Measurements from ENCODE around the gene CCNB1IP1.
A peak's percentile ranks its signal among the peaks of the same experiment; 100 is the strongest.

CCNB1IP1 gene

DNA sequence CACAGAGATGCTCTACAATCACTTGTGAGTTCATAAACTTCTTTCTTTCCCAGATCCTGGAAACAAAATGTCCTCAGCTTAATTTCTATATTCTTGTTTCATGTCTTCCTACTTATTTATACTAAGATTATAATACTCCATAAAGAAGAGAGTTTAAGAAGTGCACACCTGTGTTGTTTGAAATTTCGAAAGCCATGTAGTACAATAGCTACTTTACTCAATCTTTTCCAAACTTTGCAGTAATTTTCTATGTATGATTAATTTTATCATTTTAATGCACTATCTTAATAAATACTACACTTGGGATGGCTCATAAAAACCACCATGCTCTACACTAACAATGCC lies 27.0 kb downstream of the CCNB1IP1 start:
- TF ChIP-seq FOXM1 (IDR thresholded peaks at IDR 0.05; ENCODE audit: borderline replicate concordance, low read depth) (no peak), YY1 (IDR thresholded peaks at IDR 0.05; ENCODE audit: low read depth) (no peak), RAD21 (IDR thresholded peaks at IDR 0.05; ENCODE audit: low read depth) (no peak), MAX (IDR thresholded peaks at IDR 0.05) (no peak)

DNA sequence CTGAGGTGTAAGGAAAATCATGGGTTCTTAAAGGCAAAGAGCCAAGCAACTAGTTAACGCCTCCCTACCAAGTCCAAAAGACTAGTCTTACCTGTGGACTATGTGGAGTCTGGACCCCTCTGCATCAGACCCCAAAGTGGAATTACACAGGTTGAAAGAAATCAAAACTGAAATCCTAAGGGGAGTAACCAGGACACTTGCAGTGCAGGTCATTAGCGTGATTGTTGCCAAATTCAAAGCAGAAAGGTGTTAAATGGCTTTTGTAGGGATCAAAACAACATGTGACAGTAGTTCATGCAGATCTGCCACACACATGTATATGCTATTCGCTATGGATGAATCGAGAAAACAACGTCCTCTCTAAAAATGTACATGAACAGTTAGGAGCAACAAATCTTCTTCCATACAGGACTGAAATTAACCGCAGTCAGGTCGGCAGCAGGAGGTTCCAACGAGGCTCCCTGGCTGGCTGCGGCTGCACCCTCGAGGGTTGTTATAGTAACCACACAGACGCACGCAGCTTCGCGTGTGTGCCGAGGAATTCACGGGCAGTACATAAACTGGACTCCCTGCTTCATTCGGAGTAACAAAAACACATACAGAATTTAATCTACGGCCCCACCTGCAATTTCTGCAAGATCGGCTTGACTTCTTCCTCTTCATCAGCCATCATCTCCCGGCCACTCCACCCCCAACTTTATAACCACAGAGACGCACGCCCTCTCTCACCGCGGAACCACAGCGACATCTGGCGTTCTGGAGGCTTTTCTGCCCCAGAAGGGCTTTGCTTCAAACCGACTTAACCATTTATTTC lies 27.6 kb downstream of the CCNB1IP1 start, which contains the start of gene TTC5:
Gene TTC5 (minus strand): TSS at position 687 of the 814 bp plus-strand sequence. CDS start 14 bp downstream, at position 673.
- TF ChIP-seq YY1 (IDR thresholded peaks at IDR 0.05; ENCODE audit: low read depth) (peak; percentile 87), MAX (IDR thresholded peaks at IDR 0.05) (peak; percentile 67), TCF12 (IDR thresholded peaks at IDR 0.05; ENCODE audit: low read depth) (peak; percentile 59; the same call in 1 of the 2 replicates), CREB1 (IDR thresholded peaks at IDR 0.05; ENCODE audit: low read depth) (no peak), RAD21 (IDR thresholded peaks at IDR 0.05; ENCODE audit: low read depth) (peak; percentile 34; the same call in 1 of the 2 replicates), EP300 (IDR thresholded peaks at IDR 0.05; ENCODE audit: borderline replicate concordance) (no peak), TAF1 (IDR thresholded peaks at IDR 0.05; ENCODE audit: low read depth) (peak; percentile 68; the same call in 1 of the 2 replicates), FOXM1 (IDR thresholded peaks at IDR 0.05; ENCODE audit: borderline replicate concordance, low read depth) (no peak), TEAD4 (IDR thresholded peaks at IDR 0.05) (peak; percentile 31; the same call in 1 of the 2 replicates)
- TF ChIP-seq, protein P1, sequence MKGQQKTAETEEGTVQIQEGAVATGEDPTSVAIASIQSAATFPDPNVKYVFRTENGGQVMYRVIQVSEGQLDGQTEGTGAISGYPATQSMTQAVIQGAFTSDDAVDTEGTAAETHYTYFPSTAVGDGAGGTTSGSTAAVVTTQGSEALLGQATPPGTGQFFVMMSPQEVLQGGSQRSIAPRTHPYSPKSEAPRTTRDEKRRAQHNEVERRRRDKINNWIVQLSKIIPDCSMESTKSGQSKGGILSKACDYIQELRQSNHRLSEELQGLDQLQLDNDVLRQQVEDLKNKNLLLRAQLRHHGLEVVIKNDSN (IDR thresholded peaks at IDR 0.05), result no peak

DNA sequence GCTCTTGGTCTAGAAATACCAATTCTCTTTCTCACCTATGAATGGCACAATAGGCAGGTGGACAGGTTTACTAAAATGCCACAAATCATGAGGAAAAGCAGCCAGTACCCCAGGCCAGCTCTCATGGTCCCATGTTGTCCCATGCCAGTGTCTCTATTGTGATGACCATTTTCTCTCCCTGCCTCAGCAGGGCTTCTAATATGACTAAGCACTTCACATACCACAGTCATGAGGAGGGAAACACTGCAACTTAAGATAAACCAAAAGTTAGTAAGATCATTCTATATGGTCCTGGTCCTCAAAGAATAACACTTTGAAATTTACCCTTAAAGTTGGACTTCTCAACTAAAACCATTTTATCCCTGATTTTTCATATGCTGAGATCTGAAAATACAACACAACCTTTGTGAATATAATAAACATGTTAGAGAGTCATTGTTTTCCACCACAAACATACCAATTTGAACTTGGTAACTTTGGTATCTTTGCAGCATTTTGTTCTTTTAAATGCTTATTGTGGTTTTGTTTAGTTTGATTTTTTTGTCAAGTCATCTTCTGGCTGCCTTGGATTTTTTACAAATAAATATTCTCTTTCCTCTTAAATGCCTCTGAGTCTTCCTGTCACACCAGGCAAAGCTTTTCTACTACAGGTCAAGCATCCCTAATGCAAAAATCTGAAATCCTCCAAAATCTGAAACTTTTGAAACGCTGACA lies 30.9 kb downstream of the CCNB1IP1 start:
- TF ChIP-seq CREB1 (IDR thresholded peaks at IDR 0.05; ENCODE audit: low read depth) (no peak), TCF12 (IDR thresholded peaks at IDR 0.05; ENCODE audit: low read depth) (no peak), RAD21 (IDR thresholded peaks at IDR 0.05; ENCODE audit: low read depth) (no peak), YY1 (IDR thresholded peaks at IDR 0.05; ENCODE audit: low read depth) (no peak), FOXM1 (IDR thresholded peaks at IDR 0.05; ENCODE audit: borderline replicate concordance, low read depth) (no peak), EGR1 (IDR thresholded peaks at IDR 0.05) (no peak), NFIC (IDR thresholded peaks at IDR 0.05) (no peak), TEAD4 (IDR thresholded peaks at IDR 0.05) (no peak), CEBPB (IDR thresholded peaks at IDR 0.05) (no peak), EP300 (IDR thresholded peaks at IDR 0.05; ENCODE audit: borderline replicate concordance) (no peak), ZBTB7A (IDR thresholded peaks at IDR 0.05; ENCODE audit: low read depth) (no peak)
- TF ChIP-seq, protein P2, sequence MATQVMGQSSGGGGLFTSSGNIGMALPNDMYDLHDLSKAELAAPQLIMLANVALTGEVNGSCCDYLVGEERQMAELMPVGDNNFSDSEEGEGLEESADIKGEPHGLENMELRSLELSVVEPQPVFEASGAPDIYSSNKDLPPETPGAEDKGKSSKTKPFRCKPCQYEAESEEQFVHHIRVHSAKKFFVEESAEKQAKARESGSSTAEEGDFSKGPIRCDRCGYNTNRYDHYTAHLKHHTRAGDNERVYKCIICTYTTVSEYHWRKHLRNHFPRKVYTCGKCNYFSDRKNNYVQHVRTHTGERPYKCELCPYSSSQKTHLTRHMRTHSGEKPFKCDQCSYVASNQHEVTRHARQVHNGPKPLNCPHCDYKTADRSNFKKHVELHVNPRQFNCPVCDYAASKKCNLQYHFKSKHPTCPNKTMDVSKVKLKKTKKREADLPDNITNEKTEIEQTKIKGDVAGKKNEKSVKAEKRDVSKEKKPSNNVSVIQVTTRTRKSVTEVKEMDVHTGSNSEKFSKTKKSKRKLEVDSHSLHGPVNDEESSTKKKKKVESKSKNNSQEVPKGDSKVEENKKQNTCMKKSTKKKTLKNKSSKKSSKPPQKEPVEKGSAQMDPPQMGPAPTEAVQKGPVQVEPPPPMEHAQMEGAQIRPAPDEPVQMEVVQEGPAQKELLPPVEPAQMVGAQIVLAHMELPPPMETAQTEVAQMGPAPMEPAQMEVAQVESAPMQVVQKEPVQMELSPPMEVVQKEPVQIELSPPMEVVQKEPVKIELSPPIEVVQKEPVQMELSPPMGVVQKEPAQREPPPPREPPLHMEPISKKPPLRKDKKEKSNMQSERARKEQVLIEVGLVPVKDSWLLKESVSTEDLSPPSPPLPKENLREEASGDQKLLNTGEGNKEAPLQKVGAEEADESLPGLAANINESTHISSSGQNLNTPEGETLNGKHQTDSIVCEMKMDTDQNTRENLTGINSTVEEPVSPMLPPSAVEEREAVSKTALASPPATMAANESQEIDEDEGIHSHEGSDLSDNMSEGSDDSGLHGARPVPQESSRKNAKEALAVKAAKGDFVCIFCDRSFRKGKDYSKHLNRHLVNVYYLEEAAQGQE (IDR thresholded peaks at IDR 0.05; ENCODE audit: low read depth), result no peak
- TF ChIP-seq, protein P1 (IDR thresholded peaks at IDR 0.05), result no peak

GRCh38 chr14:20295067-20295466 lies 38.0 kb downstream of the CCNB1IP1 start:
- TF ChIP-seq, protein P1 (IDR thresholded peaks at IDR 0.05), result no peak
- no peak for TF ChIP-seq TAF1 (IDR thresholded peaks at IDR 0.05; ENCODE audit: low read depth)
- TF ChIP-seq YY1 (IDR thresholded peaks at IDR 0.05; ENCODE audit: low read depth), result no peak
- TF ChIP-seq, protein P2 (IDR thresholded peaks at IDR 0.05; ENCODE audit: low read depth), result no peak
- no peak for TF ChIP-seq MAX (IDR thresholded peaks at IDR 0.05)
- TF ChIP-seq TEAD4 (IDR thresholded peaks at IDR 0.05), result no peak
- TF ChIP-seq CREB1 (IDR thresholded peaks at IDR 0.05; ENCODE audit: low read depth), result no peak
- no peak for TF ChIP-seq EP300 (IDR thresholded peaks at IDR 0.05; ENCODE audit: borderline replicate concordance)
- no peak for TF ChIP-seq FOXM1 (IDR thresholded peaks at IDR 0.05; ENCODE audit: borderline replicate concordance, low read depth)
- no peak for TF ChIP-seq RAD21 (IDR thresholded peaks at IDR 0.05; ENCODE audit: low read depth)
- TF ChIP-seq NFIC (IDR thresholded peaks at IDR 0.05), result no peak
- no peak for TF ChIP-seq EGR1 (IDR thresholded peaks at IDR 0.05)
- no peak for TF ChIP-seq CEBPB (IDR thresholded peaks at IDR 0.05)
- TF ChIP-seq TCF12 (IDR thresholded peaks at IDR 0.05; ENCODE audit: low read depth), result no peak
- TF ChIP-seq ZBTB7A (IDR thresholded peaks at IDR 0.05; ENCODE audit: low read depth), result no peak

All from Ishikawa (cell line).